HFFc6 (cell line): ENCODE measurements around the gene VPS25. TPM values are rescaled to one million over a fixed set of nuclear protein-coding genes. Genes with fewer than 3 reads are reported as not detected.

Experiments
- DNase-seq: peaks from one replicate; pipeline ENCODE4 v3.0.0-alpha.2; 2018
- H3K27ac Mint-ChIP-seq: 2 replicates; pipeline ENCODE4 v1.8.0; 2020; ENCODE audit warnings: mild to moderate bottlenecking, mixed read lengths
- H3K27me3 Mint-ChIP-seq: 2 replicates; pipeline ENCODE4 v1.8.0; 2021; ENCODE audit warnings: mild to moderate bottlenecking, moderate library complexity, mixed read lengths; ENCODE audit not compliant: insufficient read depth
- H3K36me3 Mint-ChIP-seq: 2 replicates; pipeline ENCODE4 v1.8.0; 2021; ENCODE audit warnings: low read depth, mixed read lengths
- H3K4me1 Mint-ChIP-seq: 2 replicates; pipeline ENCODE4 v1.8.0; 2020; ENCODE audit warnings: low read depth, mixed read lengths
- H3K4me3 Mint-ChIP-seq: 2 replicates; pipeline ENCODE4 v1.8.0; 2020; ENCODE audit warnings: mild to moderate bottlenecking, moderate library complexity, mixed read lengths
- H3K9me3 Mint-ChIP-seq: 2 replicates; pipeline ENCODE4 v1.8.0; 2020; ENCODE audit warnings: mild to moderate bottlenecking, mixed read lengths
- CTCF ChIP-seq: fragments of 200-600 bp; sonication (generic); IDR thresholded peaks from 2 replicates; pipeline ENCODE4 v1.5.0; 2021; ENCODE audit warnings: antibody characterized with exemption, mild to moderate bottlenecking
- total RNA-seq, 6 experiments: library from RNA; stranded (reverse); fragmentation: NEBNext Ultra II Directional; extraction: Animal tissue kit (Norgen Biotek cat#: 25700); gene quantifications; 2 replicates in 1 of 6; 3 replicates in 5 of 6; pipeline ENCODE4 v1.2.3, GENCODE V29; 2021

VPS25 gene
- total RNA-seq, 6 experiments from 2014 or later: 79.3 to 94.5 (median 90.5) TPM

DNA sequence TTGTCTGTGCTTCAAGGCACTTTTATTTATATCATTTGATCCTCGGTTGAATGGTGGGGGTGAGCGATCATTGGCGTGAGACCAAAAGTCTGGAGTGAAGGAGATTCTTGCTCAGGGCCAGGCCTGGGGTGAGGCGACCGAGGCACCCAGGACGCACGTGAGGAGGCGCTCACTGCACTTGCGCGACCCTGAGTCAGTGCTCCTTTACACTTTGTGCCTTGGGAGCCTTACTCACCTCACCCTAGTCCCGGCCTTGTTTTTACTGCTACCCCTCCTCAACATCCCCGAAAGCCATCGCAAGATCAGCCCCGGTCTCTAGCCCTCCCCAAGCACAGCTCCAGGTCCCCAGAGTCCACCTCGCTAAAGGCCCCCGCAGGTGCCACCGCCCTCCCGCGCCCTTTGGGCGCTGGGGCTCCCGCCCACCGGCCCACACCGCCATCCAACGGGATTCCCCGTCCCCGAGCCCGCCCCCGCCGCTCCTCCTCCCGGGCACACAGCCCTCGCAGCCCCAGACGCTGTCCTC, 28.9 kb upstream of the VPS25 start:
- H3K4me1 Mint-ChIP-seq: peaks cover 22% of the 10 kb centered on the region
- no peak for TF ChIP-seq CTCF
- H3K4me3 Mint-ChIP-seq: peak overlapping the region; percentile 93
- no peaks in the 10 kb centered on the region for H3K9me3 Mint-ChIP-seq
- H3K27ac Mint-ChIP-seq: peak overlapping the region; percentile 89
- DNase-seq: peak; percentile 41
- peaks cover 8% of the 10 kb centered on the region for H3K27me3 Mint-ChIP-seq
- H3K36me3 Mint-ChIP-seq: no peaks in the 10 kb centered on the region

DNA sequence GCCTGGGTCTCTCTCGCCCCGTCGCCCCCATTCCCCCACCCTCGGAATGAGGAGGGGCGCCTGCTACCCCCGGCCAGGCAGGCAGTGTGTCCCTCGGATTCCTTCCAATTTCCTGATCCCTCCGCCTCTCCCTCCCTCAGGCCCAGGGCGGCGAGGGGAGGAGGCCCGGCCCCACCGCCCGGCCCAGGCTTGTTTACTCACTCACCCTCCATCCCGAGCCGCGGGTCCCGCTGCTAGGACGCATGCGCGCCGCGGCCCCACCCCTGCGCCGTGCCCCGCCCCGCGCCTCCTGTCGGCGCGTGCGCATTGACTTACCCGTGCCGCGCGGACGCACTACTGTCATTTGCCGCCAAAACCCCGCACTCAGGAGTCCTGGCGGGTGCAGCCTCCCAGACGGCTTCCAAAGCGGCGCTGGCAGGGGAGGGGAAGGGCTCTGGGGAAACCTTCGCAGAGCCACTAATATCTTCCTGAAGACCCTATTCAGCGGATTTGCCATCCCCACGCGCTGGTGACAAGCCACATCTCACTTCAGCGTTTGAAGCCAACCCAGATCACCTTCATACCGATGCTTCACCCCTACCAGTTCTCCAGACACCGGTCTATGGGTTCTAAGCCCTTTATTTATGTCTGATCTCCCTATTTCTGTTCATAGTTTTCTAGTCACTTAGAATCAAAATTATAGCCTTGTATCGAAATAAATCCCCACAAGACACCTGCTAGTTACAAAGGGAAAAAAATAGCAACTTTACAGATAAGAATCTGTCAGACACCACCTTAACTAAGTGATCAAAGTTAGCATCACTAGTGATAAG, 28.2 kb upstream of the VPS25 start, which contains the start of gene EZH1:
TSS of gene EZH1 (minus strand) at position 235 of the 812 bp plus-strand sequence. CDS start 16,099 bp downstream, outside the sequence.
- peak; percentile 76 for DNase-seq
- Mint-ChIP-seq H3K36me3 (no peaks in the 10 kb centered on the region), H3K27me3 (peaks cover 8% of the 10 kb centered on the region), H3K4me3 (peak within 1 kb of the TSS; percentile 93), H3K9me3 (no peaks in the 10 kb centered on the region), H3K4me1 (peaks cover 23% of the 10 kb centered on the region), H3K27ac (peak within 1 kb of the TSS; percentile 89)
- TF ChIP-seq CTCF: no peak

DNA sequence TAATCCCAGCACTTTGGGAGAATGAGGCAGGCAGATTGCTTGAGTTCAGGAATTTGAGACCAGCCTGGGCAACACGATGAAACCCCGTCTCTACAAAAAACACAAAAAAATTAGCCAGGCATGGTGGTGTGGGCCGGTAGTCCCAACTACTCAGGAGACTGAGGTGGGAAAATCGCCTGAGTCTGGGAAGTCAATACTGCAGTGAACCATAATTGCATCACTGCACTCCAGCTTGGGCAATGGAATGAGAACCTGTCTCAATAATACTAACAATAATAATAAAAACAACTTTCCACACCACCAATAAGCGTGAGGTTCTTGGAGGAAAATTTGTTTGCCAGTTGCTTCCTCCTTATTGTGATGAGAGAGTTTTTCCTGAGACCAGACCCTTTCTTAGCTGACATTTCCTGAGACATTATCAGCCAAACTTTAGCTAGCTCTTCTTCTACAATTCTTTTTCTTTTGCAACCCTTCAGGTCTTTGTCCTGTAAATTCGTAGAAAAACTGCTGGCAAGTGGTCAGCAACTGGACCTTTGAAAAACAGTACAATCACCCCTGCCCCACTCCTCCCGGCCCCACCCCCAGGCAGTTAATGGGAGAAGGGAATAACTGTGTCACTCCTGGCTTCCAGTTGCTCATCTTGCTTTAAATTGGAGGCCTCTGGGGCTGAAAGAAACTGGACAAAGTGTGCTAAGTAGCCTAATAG, 24.9 kb upstream of the VPS25 start:
- no peak for TF ChIP-seq CTCF
- no peaks in the 10 kb centered on the region for H3K9me3 Mint-ChIP-seq
- no peak for DNase-seq
- peaks cover 18% of the 10 kb centered on the region for H3K27me3 Mint-ChIP-seq
- no peak overlapping the region for H3K4me3 Mint-ChIP-seq
- H3K4me1 Mint-ChIP-seq: peaks cover 23% of the 10 kb centered on the region
- no peak overlapping the region for H3K27ac Mint-ChIP-seq
- no peaks in the 10 kb centered on the region for H3K36me3 Mint-ChIP-seq

DNA sequence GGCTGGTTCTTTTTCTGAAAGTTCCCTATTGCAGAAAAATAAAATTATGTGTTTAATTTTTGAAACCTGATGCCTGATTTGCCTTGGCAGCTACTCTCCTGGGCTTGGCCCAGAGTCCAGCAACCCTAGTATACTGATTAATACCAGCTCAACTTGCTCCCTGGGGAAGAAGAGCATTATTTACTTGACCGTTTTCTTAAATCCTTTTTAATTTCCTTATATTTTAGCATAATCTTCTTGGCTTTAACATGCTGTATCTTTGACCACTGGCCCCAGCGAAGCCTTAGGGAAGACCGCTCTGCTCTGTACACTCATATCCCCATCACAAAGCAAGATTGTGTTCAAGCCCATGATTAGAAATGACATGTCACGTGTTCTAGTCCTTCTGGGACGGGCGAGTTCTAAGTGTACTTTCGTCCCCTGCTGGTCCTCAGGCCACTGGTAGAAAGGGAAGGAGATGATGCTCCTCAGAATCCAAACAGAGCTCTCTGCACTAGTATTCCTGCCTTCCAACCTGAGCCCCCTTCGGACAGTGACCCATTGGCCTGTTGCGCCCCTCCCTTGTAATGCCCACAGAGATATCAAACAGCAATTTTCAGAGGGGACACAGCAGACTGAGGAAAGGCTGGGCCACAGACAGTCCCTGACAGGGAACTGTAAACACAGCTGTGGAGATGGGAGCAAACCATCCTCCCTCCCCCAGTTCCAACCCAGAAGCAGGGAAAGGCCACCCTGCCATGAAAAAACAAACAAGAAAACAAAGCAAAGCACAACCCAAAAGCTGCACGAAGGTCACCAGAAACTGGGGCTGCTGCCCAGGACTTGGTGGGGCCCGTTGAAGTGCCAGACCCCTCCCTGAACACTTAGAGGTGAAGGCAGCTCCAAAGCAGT, 24.1 kb upstream of the VPS25 start:
- Mint-ChIP-seq H3K27me3 (peaks cover 23% of the 10 kb centered on the region), H3K36me3 (no peaks in the 10 kb centered on the region), H3K27ac (no peak overlapping the region), H3K9me3 (no peaks in the 10 kb centered on the region), H3K4me1 (peaks cover 15% of the 10 kb centered on the region), H3K4me3 (no peak overlapping the region)
- DNase-seq: no peak
- TF ChIP-seq CTCF: no peak

- Mint-ChIP-seq H3K4me1 (peaks cover 8% of the 10 kb centered on the region; the same call in 1 of the 2 replicates), H3K9me3 (no peaks in the 10 kb centered on the region), H3K36me3 (no peaks in the 10 kb centered on the region), H3K4me3 (no peak overlapping the region), H3K27me3 (peaks cover 30% of the 10 kb centered on the region), H3K27ac (no peak overlapping the region)
- no peak for DNase-seq
- no peak for TF ChIP-seq CTCF
Observed at GRCh38 chr17:42750739-42751344, 22.4 kb upstream of the VPS25 start.
